ENCODE data around the gene TXNRD1. TPM values are rescaled to one million over a fixed set of nuclear protein-coding genes. Genes with fewer than 3 reads are reported as not detected.
"Not testable (repeated sequence)": the region's sequence is repeated elsewhere in the genome, so short reads cannot be mapped to it uniquely, and the experiment has no call there.

The TXNRD1 gene
- polyA plus RNA-seq, 1 donor, result 32.7 TPM

GRCh38 chr12:104190641-104191176 is 24.9 kb upstream of the TXNRD1 start:
- Histone ChIP-seq H3K4me3 (ENCODE audit: low read length) (no peak overlapping the region), H3K9me3 (ENCODE audit: control insufficient read depth, low read depth, low read length) (peaks cover 3% of the 10 kb centered on the region), H3K27ac (ENCODE audit: low read length) (no peak overlapping the region), H3K27me3 (ENCODE audit: control insufficient read depth, insufficient read depth, low read length) (no peaks in the 10 kb centered on the region), H3K4me1 (ENCODE audit: control insufficient read depth, insufficient read depth, low read length) (no peaks in the 10 kb centered on the region), H3K36me3 (ENCODE audit: control insufficient read depth, insufficient read depth, low read length) (no peaks in the 10 kb centered on the region)
- 80% methylated on average over 2 of the region's 3 CpGs for WGBS (ENCODE audit: insufficient coverage, low lambda C conversion rate)
- DNase-seq, result no peak

GRCh38 chr12:104197264-104197663 is 18.3 kb upstream of the TXNRD1 start:
- Histone ChIP-seq H3K9me3 (ENCODE audit: control insufficient read depth, low read depth, low read length) (peaks cover 8% of the 10 kb centered on the region), H3K27ac (ENCODE audit: low read length) (no peak overlapping the region), H3K27me3 (ENCODE audit: control insufficient read depth, insufficient read depth, low read length) (no peaks in the 10 kb centered on the region), H3K4me3 (ENCODE audit: low read length) (no peak overlapping the region), H3K4me1 (ENCODE audit: control insufficient read depth, insufficient read depth, low read length) (no peaks in the 10 kb centered on the region), H3K36me3 (ENCODE audit: control insufficient read depth, insufficient read depth, low read length) (no peaks in the 10 kb centered on the region)
- DNase-seq, result no peak
- WGBS (ENCODE audit: insufficient coverage, low lambda C conversion rate), result 100% methylated on average over 1 of the region's 2 CpGs

GRCh38 chr12:104199964-104200363 is 15.6 kb upstream of the TXNRD1 start:
- Histone ChIP-seq H3K4me3 (ENCODE audit: low read length) (no peak overlapping the region), H3K4me1 (ENCODE audit: control insufficient read depth, insufficient read depth, low read length) (no peaks in the 10 kb centered on the region), H3K36me3 (ENCODE audit: control insufficient read depth, insufficient read depth, low read length) (no peaks in the 10 kb centered on the region), H3K9me3 (ENCODE audit: control insufficient read depth, low read depth, low read length) (peaks cover 8% of the 10 kb centered on the region), H3K27ac (ENCODE audit: low read length) (no peak overlapping the region), H3K27me3 (ENCODE audit: control insufficient read depth, insufficient read depth, low read length) (no peaks in the 10 kb centered on the region)
- WGBS (ENCODE audit: insufficient coverage, low lambda C conversion rate), result 96% methylated on average over 2 of the region's 2 CpGs
- DNase-seq, result no peak

GRCh38 chr12:104201238-104202001 is 14.2 kb upstream of the TXNRD1 start:
- Histone ChIP-seq H3K27me3 (ENCODE audit: control insufficient read depth, insufficient read depth, low read length) (no peaks in the 10 kb centered on the region), H3K27ac (ENCODE audit: low read length) (no peak overlapping the region), H3K4me1 (ENCODE audit: control insufficient read depth, insufficient read depth, low read length) (no peaks in the 10 kb centered on the region), H3K36me3 (ENCODE audit: control insufficient read depth, insufficient read depth, low read length) (no peaks in the 10 kb centered on the region), H3K9me3 (ENCODE audit: control insufficient read depth, low read depth, low read length) (peaks cover 8% of the 10 kb centered on the region), H3K4me3 (ENCODE audit: low read length) (no peak overlapping the region)
- peak; percentile 29 to 31 for DNase-seq
- no CpG with 5 or more reads among the region's 3 CpGs for WGBS (ENCODE audit: insufficient coverage, low lambda C conversion rate)

GRCh38 chr12:104204690-104205480 is 10.7 kb upstream of the TXNRD1 start:
- H3K27ac ChIP-seq (ENCODE audit: low read length), result no peak overlapping the region
- 100% methylated on average over 1 of the region's 19 CpGs for WGBS (ENCODE audit: insufficient coverage, low lambda C conversion rate)

GRCh38 chr12:104207416-104208205 is 8.0 kb upstream of the TXNRD1 start:
- Histone ChIP-seq H3K9me3 (ENCODE audit: control insufficient read depth, low read depth, low read length) (no peaks in the 10 kb centered on the region), H3K4me3 (ENCODE audit: low read length) (no peak overlapping the region), H3K4me1 (ENCODE audit: control insufficient read depth, insufficient read depth, low read length) (no peaks in the 10 kb centered on the region), H3K36me3 (ENCODE audit: control insufficient read depth, insufficient read depth, low read length) (no peaks in the 10 kb centered on the region), H3K27me3 (ENCODE audit: control insufficient read depth, insufficient read depth, low read length) (no peaks in the 10 kb centered on the region), H3K27ac (ENCODE audit: low read length) (no peak overlapping the region)
- no peak for DNase-seq
- 100% methylated on average over 2 of the region's 8 CpGs for WGBS (ENCODE audit: insufficient coverage, low lambda C conversion rate)

More at GRCh38 chr12:104204690-104205480, 10.7 kb upstream of the TXNRD1 start:
- H3K4me1 ChIP-seq (ENCODE audit: control insufficient read depth, insufficient read depth, low read length), result no peaks in the 10 kb centered on the region
- no peaks in the 10 kb centered on the region for H3K36me3 ChIP-seq (ENCODE audit: control insufficient read depth, insufficient read depth, low read length)
- no peak for DNase-seq
- no peak overlapping the region for H3K4me3 ChIP-seq (ENCODE audit: low read length)
- H3K9me3 ChIP-seq (ENCODE audit: control insufficient read depth, low read depth, low read length), result peaks cover 5% of the 10 kb centered on the region
- no peaks in the 10 kb centered on the region for H3K27me3 ChIP-seq (ENCODE audit: control insufficient read depth, insufficient read depth, low read length)

GRCh38 chr12:104212516-104212915 is 3.1 kb upstream of the TXNRD1 start:
- no peaks in the 10 kb centered on the region for H3K9me3 ChIP-seq (ENCODE audit: control insufficient read depth, low read depth, low read length)
- H3K27ac ChIP-seq (ENCODE audit: low read length), result no peak overlapping the region
- no peaks in the 10 kb centered on the region for H3K36me3 ChIP-seq (ENCODE audit: control insufficient read depth, insufficient read depth, low read length)
- no CpG with 5 or more reads among the region's 4 CpGs for WGBS (ENCODE audit: insufficient coverage, low lambda C conversion rate)
- peaks cover 2% of the 10 kb centered on the region for H3K4me1 ChIP-seq (ENCODE audit: control insufficient read depth, insufficient read depth, low read length)
- DNase-seq, result no peak
- peaks cover 9% of the 10 kb centered on the region for H3K27me3 ChIP-seq (ENCODE audit: control insufficient read depth, insufficient read depth, low read length)
- H3K4me3 ChIP-seq (ENCODE audit: low read length), result no peak overlapping the region

- Histone ChIP-seq H3K4me1 (ENCODE audit: control insufficient read depth, insufficient read depth, low read length) (peaks cover 2% of the 10 kb centered on the region), H3K4me3 (ENCODE audit: low read length) (no peak overlapping the region), H3K9me3 (ENCODE audit: control insufficient read depth, low read depth, low read length) (no peaks in the 10 kb centered on the region), H3K27me3 (ENCODE audit: control insufficient read depth, insufficient read depth, low read length) (peaks cover 9% of the 10 kb centered on the region), H3K36me3 (ENCODE audit: control insufficient read depth, insufficient read depth, low read length) (no peaks in the 10 kb centered on the region), H3K27ac (ENCODE audit: low read length) (no peak overlapping the region)
- DNase-seq, result no peak
- no CpG with 5 or more reads among the region's 2 CpGs for WGBS (ENCODE audit: insufficient coverage, low lambda C conversion rate)
These were observed 1.6 kb upstream of the TXNRD1 start for GRCh38 chr12:104213952-104214351.

GRCh38 chr12:104216521-104216924 is 944 bp downstream of the TXNRD1 start:
- H3K9me3 ChIP-seq (ENCODE audit: control insufficient read depth, low read depth, low read length), result no peaks in the 10 kb centered on the region
- H3K4me3 ChIP-seq (ENCODE audit: low read length), result peak overlapping the region; percentile 67
- H3K36me3 ChIP-seq (ENCODE audit: control insufficient read depth, insufficient read depth, low read length), result no peaks in the 10 kb centered on the region
- WGBS (ENCODE audit: insufficient coverage, low lambda C conversion rate), result no CpG with 5 or more reads among the region's 1 CpG
- H3K27ac ChIP-seq (ENCODE audit: low read length), result no peak overlapping the region
- peaks cover 9% of the 10 kb centered on the region for H3K27me3 ChIP-seq (ENCODE audit: control insufficient read depth, insufficient read depth, low read length)
- DNase-seq, result no peak
- peaks cover 7% of the 10 kb centered on the region for H3K4me1 ChIP-seq (ENCODE audit: control insufficient read depth, insufficient read depth, low read length)

- not testable (repeated sequence) for H3K27ac ChIP-seq (ENCODE audit: low read length); DNase-seq; H3K27me3 ChIP-seq (ENCODE audit: control insufficient read depth, insufficient read depth, low read length); H3K4me3 ChIP-seq (ENCODE audit: low read length); H3K4me1 ChIP-seq (ENCODE audit: control insufficient read depth, insufficient read depth, low read length); H3K36me3 ChIP-seq (ENCODE audit: control insufficient read depth, insufficient read depth, low read length); H3K9me3 ChIP-seq (ENCODE audit: control insufficient read depth, low read depth, low read length)
- 100% methylated on average over 1 of the region's 2 CpGs for WGBS (ENCODE audit: insufficient coverage, low lambda C conversion rate)
These were observed 2.9 kb downstream of the TXNRD1 start for GRCh38 chr12:104218506-104218905.
